Measurements from ENCODE around the gene LRRC9.

The LRRC9 gene

DNA sequence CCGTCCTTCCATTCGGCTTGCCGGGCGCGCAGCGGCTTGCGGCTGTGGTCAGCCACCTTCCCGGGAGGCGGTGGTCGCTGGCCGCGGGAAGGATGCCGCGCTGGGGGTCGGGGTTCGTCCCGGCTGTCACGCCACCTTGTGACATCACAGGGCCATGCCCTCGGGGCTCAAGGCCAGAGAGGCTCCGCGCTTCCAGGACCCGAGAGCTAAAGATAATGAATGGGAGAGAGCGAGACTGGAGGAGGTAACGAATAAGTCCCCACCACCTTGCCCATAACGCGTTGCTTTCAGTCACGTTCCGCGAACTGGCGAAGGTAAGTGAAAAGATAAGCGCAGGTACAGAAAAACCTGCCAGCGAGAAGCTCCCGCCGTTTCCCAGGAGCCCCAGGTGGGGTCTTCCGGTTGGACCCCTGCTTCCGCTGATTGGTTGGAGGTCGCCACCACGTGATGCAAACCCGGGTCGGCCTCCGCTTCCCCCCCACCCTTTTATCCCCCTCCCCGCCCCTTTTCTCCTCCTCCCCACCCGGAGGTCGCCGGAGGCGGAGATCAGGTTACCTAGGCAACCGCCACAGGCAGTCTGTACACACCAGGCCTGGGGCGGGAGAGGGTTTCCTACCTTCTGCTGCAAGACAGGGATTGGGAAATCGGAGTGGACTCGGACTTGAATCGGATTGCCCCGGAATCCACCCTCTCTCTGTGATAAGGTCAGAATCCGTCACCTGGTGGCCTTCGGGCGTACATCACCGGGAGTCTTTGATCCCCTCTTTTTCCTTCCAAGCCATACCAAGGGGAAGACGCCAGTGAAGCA lies at the start of gene LRRC9:
Gene LRRC9, plus strand, starts transcription at position 575 of the 808 bp plus-strand sequence.
- TF ChIP-seq, protein P1, sequence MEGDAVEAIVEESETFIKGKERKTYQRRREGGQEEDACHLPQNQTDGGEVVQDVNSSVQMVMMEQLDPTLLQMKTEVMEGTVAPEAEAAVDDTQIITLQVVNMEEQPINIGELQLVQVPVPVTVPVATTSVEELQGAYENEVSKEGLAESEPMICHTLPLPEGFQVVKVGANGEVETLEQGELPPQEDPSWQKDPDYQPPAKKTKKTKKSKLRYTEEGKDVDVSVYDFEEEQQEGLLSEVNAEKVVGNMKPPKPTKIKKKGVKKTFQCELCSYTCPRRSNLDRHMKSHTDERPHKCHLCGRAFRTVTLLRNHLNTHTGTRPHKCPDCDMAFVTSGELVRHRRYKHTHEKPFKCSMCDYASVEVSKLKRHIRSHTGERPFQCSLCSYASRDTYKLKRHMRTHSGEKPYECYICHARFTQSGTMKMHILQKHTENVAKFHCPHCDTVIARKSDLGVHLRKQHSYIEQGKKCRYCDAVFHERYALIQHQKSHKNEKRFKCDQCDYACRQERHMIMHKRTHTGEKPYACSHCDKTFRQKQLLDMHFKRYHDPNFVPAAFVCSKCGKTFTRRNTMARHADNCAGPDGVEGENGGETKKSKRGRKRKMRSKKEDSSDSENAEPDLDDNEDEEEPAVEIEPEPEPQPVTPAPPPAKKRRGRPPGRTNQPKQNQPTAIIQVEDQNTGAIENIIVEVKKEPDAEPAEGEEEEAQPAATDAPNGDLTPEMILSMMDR (IDR thresholded peaks at IDR 0.05) = no peak
- peak within 1 kb of the TSS; percentile 74 for H3K4me3 ChIP-seq
- H3K27ac ChIP-seq = no peak within 1 kb of the TSS
- DNase-seq (ENCODE audit: low spot score) = no peak

DNA sequence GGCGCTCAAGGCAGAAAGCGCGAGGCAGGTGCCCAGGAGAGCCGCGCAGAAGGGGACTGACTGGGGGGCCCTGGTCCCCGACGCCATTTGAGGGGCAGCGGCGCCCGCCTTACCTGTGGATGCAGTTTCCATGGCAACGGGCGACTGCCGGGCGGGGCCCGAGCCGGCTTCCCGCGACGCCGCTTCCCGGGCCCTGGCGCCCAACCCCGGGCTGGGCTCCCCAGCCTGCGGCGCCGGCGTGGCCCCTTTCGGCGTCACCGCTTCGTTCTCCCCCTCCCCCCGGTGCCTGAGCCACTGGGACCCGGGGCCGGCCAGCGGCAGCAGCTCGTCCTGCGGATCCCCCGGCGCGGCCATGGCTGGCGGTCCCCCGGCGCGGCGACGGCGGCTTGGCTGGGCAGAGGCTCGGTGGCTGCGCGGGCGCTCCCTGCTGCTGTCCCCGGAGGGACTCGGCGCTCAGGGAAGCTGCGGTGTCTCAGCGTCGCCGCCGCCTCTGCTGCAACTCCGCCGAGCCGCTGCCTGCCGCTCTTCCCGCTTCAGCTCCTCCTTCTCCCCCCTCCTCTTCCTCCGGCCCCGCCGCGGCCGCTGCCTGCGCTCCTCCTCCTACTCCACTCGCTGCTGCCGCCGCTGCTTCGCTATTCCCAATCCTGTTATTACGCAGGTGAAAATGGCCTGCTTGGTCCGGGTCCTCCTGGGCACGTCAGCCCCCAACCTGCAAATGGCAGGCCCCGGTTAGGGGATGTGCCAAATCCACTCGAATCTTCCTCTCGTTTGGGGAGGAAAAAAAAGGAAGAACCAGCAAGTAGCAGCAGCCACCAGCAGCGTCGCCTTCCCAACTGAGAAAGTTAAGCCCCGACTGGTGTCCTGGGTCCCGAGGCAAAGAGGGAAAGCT lies 49.4 kb upstream of the LRRC9 start, which contains the start of gene RTN1:
Gene RTN1, minus strand, starts transcription at position 500 of the 889 bp plus-strand sequence. Its CDS starts 146 bp downstream, at position 354.
- DNase-seq (ENCODE audit: low spot score) = no peak
- H3K27ac ChIP-seq = peak within 1 kb of the TSS; percentile 38 to 76
- peak within 1 kb of the TSS; percentile 76 for H3K4me3 ChIP-seq
- TF ChIP-seq, protein P1 (IDR thresholded peaks at IDR 0.05) = no peak

DNA sequence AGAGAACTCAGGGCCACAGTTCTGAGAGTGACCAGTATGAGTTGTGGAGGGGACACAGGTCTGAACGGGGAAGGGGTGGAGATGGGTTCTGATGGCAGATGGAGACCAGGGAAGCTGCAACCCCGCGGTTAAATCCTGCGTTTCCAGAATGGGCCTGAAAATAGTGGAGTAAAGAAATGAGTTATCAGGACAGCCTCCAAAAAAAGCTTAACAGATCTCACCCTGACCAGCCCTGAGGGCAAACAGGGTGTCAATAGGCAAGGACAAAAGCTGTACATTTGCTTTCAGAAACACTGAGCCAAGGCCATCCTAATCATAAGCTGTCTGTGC lies 48.8 kb upstream of the LRRC9 start:
- TF ChIP-seq, protein P1 (IDR thresholded peaks at IDR 0.05) = no peak
- no peak for DNase-seq (ENCODE audit: low spot score)
- Histone ChIP-seq H3K27ac (peak overlapping the region; percentile 38 to 76), H3K4me3 (peak overlapping the region; percentile 76)

- TF ChIP-seq, protein P1 (IDR thresholded peaks at IDR 0.05) = no peak
- Histone ChIP-seq H3K27ac (no peak overlapping the region), H3K4me3 (no peak overlapping the region)
- no peak for DNase-seq (ENCODE audit: low spot score)
Observed at GRCh38 chr14:59882957-59883356, 37.0 kb upstream of the LRRC9 start.

DNA sequence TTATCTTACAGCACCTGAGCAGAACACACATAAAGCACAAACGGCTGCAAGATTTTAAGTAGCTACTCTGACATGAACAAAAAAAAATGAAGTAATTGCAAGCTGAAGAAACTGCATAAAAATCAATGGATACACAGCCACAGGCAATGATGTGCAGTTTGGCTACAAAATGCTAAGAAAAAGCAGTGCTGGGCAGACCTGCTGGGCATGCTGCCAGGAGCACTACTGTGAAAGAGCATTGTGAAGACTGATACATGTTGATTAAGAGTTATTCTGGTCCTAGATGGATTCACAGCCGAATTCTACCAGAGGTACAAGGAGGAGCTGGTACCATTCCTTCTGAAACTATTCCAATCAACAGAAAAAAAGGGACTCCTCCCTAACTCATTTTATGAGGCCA lies 29.3 kb upstream of the LRRC9 start:
- TF ChIP-seq, protein P1 (IDR thresholded peaks at IDR 0.05) = no peak
- Histone ChIP-seq H3K27ac (no peak overlapping the region), H3K4me3 (no peak overlapping the region)
- DNase-seq (ENCODE audit: low spot score) = no peak

GRCh38 chr14:59895721-59896120 lies 24.2 kb upstream of the LRRC9 start:
- TF ChIP-seq, protein P1 (IDR thresholded peaks at IDR 0.05) = no peak
- H3K4me3 ChIP-seq = no peak overlapping the region
- no peak overlapping the region for H3K27ac ChIP-seq
- no peak for DNase-seq (ENCODE audit: low spot score)
